ENCODE measurements around the gene MYOT.
"Not testable (repeated sequence)": the region's sequence is repeated elsewhere in the genome, so short reads cannot be mapped to it uniquely, and the experiment has no call there.

Gene MYOT

GRCh38 chr5:137856201-137856600, 11.5 kb upstream of the MYOT start:
- Histone ChIP-seq H3K4me2 (0 out of 2 replicates have a peak overlapping the region, but pooled peaks have one; percentile 0), H3K9ac (no peak overlapping the region), H4K20me1 (no peaks in the 10 kb centered on the region), H3K27me3 (no peaks in the 10 kb centered on the region), H3K36me3 (no peaks in the 10 kb centered on the region), H3K4me1 (peaks cover 16% of the 10 kb centered on the region; the same call in 1 of the 2 replicates), H3K9me3 (no peaks in the 10 kb centered on the region), H3K27ac (no peak overlapping the region), H3K4me3 (no peak overlapping the region)
- TF ChIP-seq Cebpa-rat (IDR thresholded peaks at IDR 0.05): no peak

- Histone ChIP-seq H3K4me2 (0 out of 2 replicates have a peak overlapping the region, but pooled peaks have one; percentile 15), H3K36me3 (no peaks in the 10 kb centered on the region), H3K4me1 (peaks cover 16% of the 10 kb centered on the region; the same call in 1 of the 2 replicates), H4K20me1 (no peaks in the 10 kb centered on the region), H3K4me3 (no peak overlapping the region), H3K9me3 (no peaks in the 10 kb centered on the region), H3K9ac (no peak overlapping the region), H3K27ac (no peak overlapping the region), H3K27me3 (no peaks in the 10 kb centered on the region)
- no peak for TF ChIP-seq Cebpa-rat (IDR thresholded peaks at IDR 0.05)
Observed at GRCh38 chr5:137856916-137857862, 10.5 kb upstream of the MYOT start.

GRCh38 chr5:137858223-137858916, 9.3 kb upstream of the MYOT start:
- no peaks in the 10 kb centered on the region for H3K27me3 ChIP-seq
- no peak overlapping the region for H3K4me3 ChIP-seq
- no peaks in the 10 kb centered on the region for H4K20me1 ChIP-seq
- no peak overlapping the region for H3K9ac ChIP-seq
- no peaks in the 10 kb centered on the region for H3K9me3 ChIP-seq
- peak overlapping the region; percentile 15; the same call in 1 of the 2 replicates for H3K4me2 ChIP-seq
- no peak overlapping the region for H3K27ac ChIP-seq
- no peak for TF ChIP-seq Cebpa-rat (IDR thresholded peaks at IDR 0.05)
- H3K4me1 ChIP-seq: peaks cover 16% of the 10 kb centered on the region; the same call in 1 of the 2 replicates
- no peaks in the 10 kb centered on the region for H3K36me3 ChIP-seq

- Histone ChIP-seq H3K9ac (no peak overlapping the region), H3K36me3 (no peaks in the 10 kb centered on the region), H3K4me3 (no peak overlapping the region), H3K9me3 (no peaks in the 10 kb centered on the region), H3K27me3 (no peaks in the 10 kb centered on the region), H3K27ac (no peak overlapping the region), H3K4me1 (peaks cover 16% of the 10 kb centered on the region; the same call in 1 of the 2 replicates), H3K4me2 (no peak overlapping the region), H4K20me1 (no peaks in the 10 kb centered on the region)
- no peak for TF ChIP-seq Cebpa-rat (IDR thresholded peaks at IDR 0.05)
Observed at GRCh38 chr5:137858954-137859353, 8.7 kb upstream of the MYOT start.

GRCh38 chr5:137862251-137862650, 5.4 kb upstream of the MYOT start:
- no peak overlapping the region for H3K27ac ChIP-seq
- H3K36me3 ChIP-seq: no peaks in the 10 kb centered on the region
- peaks cover 9% of the 10 kb centered on the region; the same call in 1 of the 2 replicates for H3K4me1 ChIP-seq
- no peaks in the 10 kb centered on the region for H3K27me3 ChIP-seq
- H3K4me3 ChIP-seq: no peak overlapping the region
- no peaks in the 10 kb centered on the region for H4K20me1 ChIP-seq
- H3K9ac ChIP-seq: no peak overlapping the region
- no peak for TF ChIP-seq Cebpa-rat (IDR thresholded peaks at IDR 0.05)
- no peak overlapping the region for H3K4me2 ChIP-seq
- H3K9me3 ChIP-seq: no peaks in the 10 kb centered on the region

GRCh38 chr5:137863653-137864052, 4.0 kb upstream of the MYOT start:
- H4K20me1 ChIP-seq, H3K4me2 ChIP-seq, H3K9ac ChIP-seq, H3K36me3 ChIP-seq, H3K27me3 ChIP-seq, H3K9me3 ChIP-seq, H3K4me3 ChIP-seq, H3K4me1 ChIP-seq, H3K27ac ChIP-seq: not testable (repeated sequence)

- no peaks in the 10 kb centered on the region for H3K4me1 ChIP-seq
- H3K9ac ChIP-seq: no peak overlapping the region
- H3K9me3 ChIP-seq: no peaks in the 10 kb centered on the region
- no peak overlapping the region for H3K27ac ChIP-seq
- no peak for TF ChIP-seq Cebpa-rat (IDR thresholded peaks at IDR 0.05)
- H4K20me1 ChIP-seq: no peaks in the 10 kb centered on the region
- H3K4me3 ChIP-seq: no peak overlapping the region
- H3K36me3 ChIP-seq: no peaks in the 10 kb centered on the region
- H3K27me3 ChIP-seq: no peaks in the 10 kb centered on the region
- H3K4me2 ChIP-seq: no peak overlapping the region
Observed at GRCh38 chr5:137866541-137867388, 895 bp upstream of the MYOT start.

GRCh38 chr5:137870647-137871339, 3.1 kb downstream of the MYOT start:
- Histone ChIP-seq H3K36me3 (no peaks in the 10 kb centered on the region), H3K27ac (no peak overlapping the region), H3K4me3 (no peak overlapping the region), H3K4me1 (no peaks in the 10 kb centered on the region), H3K4me2 (no peak overlapping the region), H3K27me3 (no peaks in the 10 kb centered on the region), H3K9me3 (no peaks in the 10 kb centered on the region), H3K9ac (no peak overlapping the region), H4K20me1 (no peaks in the 10 kb centered on the region)
- TF ChIP-seq Cebpa-rat (IDR thresholded peaks at IDR 0.05): no peak

- no peaks in the 10 kb centered on the region for H4K20me1 ChIP-seq
Observed at GRCh38 chr5:137871571-137871970, 3.9 kb downstream of the MYOT start.

More at GRCh38 chr5:137871571-137871970, 3.9 kb downstream of the MYOT start:
- H3K27me3 ChIP-seq: no peaks in the 10 kb centered on the region
- H3K4me2 ChIP-seq: no peak overlapping the region
- no peak overlapping the region for H3K9ac ChIP-seq
- no peak overlapping the region for H3K27ac ChIP-seq
- H3K4me3 ChIP-seq: no peak overlapping the region
- H3K36me3 ChIP-seq: no peaks in the 10 kb centered on the region
- no peaks in the 10 kb centered on the region for H3K9me3 ChIP-seq
- no peak for TF ChIP-seq Cebpa-rat (IDR thresholded peaks at IDR 0.05)
- H3K4me1 ChIP-seq: no peaks in the 10 kb centered on the region
